Astrocyte (in vitro differentiated cells and primary cell): ENCODE measurements around the gene PLBD1. TPM values are rescaled to one million over a fixed set of nuclear protein-coding genes. Genes with fewer than 3 reads are reported as not detected.

Experiments
- DNase-seq: peaks from one replicate; pipeline ENCODE4 v3.0.0-alpha.2; 2010; ENCODE audit warnings: low read depth
- FAIRE-seq: peaks from 2 replicates; lab custom pipeline; 2011; peaks lifted over from hg19 to GRCh38; lab: Jason Lieb, UNC
- H2AFZ ChIP-seq: 2 replicates; pipeline ENCODE4 v1.6.0; 2012; ENCODE audit warnings: low read depth, low read length, inconsistent platforms
- H3K27ac ChIP-seq: 2 replicates; pipeline ENCODE4 v1.5.1; 2011; ENCODE audit warnings: low read depth, low read length, inconsistent platforms
- H3K27me3 ChIP-seq: 2 replicates; pipeline ENCODE4 v1.6.0; 2011; ENCODE audit warnings: low read length, inconsistent platforms; ENCODE audit not compliant: insufficient read depth
- H3K36me3 ChIP-seq: 2 replicates; pipeline ENCODE4 v1.5.1; 2011; ENCODE audit warnings: low read length, inconsistent platforms; ENCODE audit not compliant: insufficient read depth
- H3K4me1 ChIP-seq: 2 replicates; pipeline ENCODE4 v1.5.1; 2011; ENCODE audit warnings: low read length, inconsistent platforms; ENCODE audit not compliant: insufficient read depth
- H3K4me2 ChIP-seq: 2 replicates; pipeline ENCODE4 v1.6.0; 2012; ENCODE audit warnings: low read length, inconsistent platforms
- H3K4me3 ChIP-seq: 2 replicates; pipeline ENCODE4 v1.5.1; 2011; ENCODE audit warnings: low read depth, mild to moderate bottlenecking, low read length, inconsistent platforms; ENCODE audit not compliant: insufficient read depth
- H3K79me2 ChIP-seq: 2 replicates; pipeline ENCODE4 v1.6.0; 2012; ENCODE audit warnings: mild to moderate bottlenecking, low read length, inconsistent platforms; ENCODE audit not compliant: insufficient read depth
- H3K9ac ChIP-seq: 2 replicates; pipeline ENCODE4 v1.6.0; 2012; ENCODE audit warnings: mild to moderate bottlenecking, low read length, inconsistent platforms
- H3K9me3 ChIP-seq: 2 replicates; pipeline ENCODE4 v1.5.1; 2012; ENCODE audit warnings: low read depth, mild to moderate bottlenecking, low read length, inconsistent platforms; ENCODE audit not compliant: insufficient read depth
- H4K20me1 ChIP-seq: 2 replicates; pipeline ENCODE4 v1.6.0; 2012; ENCODE audit warnings: low read length, inconsistent platforms; ENCODE audit not compliant: insufficient read depth
- H3K27ac Mint-ChIP-seq: one replicate; pipeline ENCODE4 v1.8.0; 2021; ENCODE audit warnings: mild to moderate bottlenecking, mixed read lengths; ENCODE audit not compliant: unreplicated experiment
- H3K27me3 Mint-ChIP-seq: one replicate; pipeline ENCODE4 v1.8.0; 2021; ENCODE audit warnings: low read depth, mixed read lengths; ENCODE audit not compliant: unreplicated experiment
- H3K36me3 Mint-ChIP-seq: one replicate; pipeline ENCODE4 v1.8.0; 2021; ENCODE audit warnings: low read depth, mixed read lengths; ENCODE audit not compliant: unreplicated experiment
- H3K4me1 Mint-ChIP-seq: one replicate; pipeline ENCODE4 v1.8.0; 2021; ENCODE audit warnings: low read depth, mixed read lengths; ENCODE audit not compliant: unreplicated experiment
- H3K4me3 Mint-ChIP-seq: one replicate; pipeline ENCODE4 v1.8.0; 2021; ENCODE audit warnings: mild to moderate bottlenecking, moderate library complexity, mixed read lengths; ENCODE audit not compliant: unreplicated experiment
- H3K9me3 Mint-ChIP-seq: one replicate; pipeline ENCODE4 v1.8.0; 2021; ENCODE audit warnings: mild to moderate bottlenecking, mixed read lengths; ENCODE audit not compliant: unreplicated experiment
- EZH2 ChIP-seq: IDR thresholded peaks from 2 replicates; pipeline ENCODE4 v1.6.1; 2012; ENCODE audit warnings: mild to moderate bottlenecking, low read length, inconsistent platforms; ENCODE audit not compliant: insufficient read depth
- total RNA-seq: library from RNA; stranded (reverse); gene quantifications from 2 replicates; pipeline ENCODE4 v1.2.1, GENCODE V29; 2021
- TF ChIP-seq, protein P1 (sequence below): IDR thresholded peaks from 2 replicates; pipeline ENCODE4 v1.5.1; 2011; ENCODE audit warnings: low read depth, mild to moderate bottlenecking, inconsistent platforms, low read length, moderate library complexity; ENCODE audit not compliant: insufficient read depth

Gene PLBD1
- total RNA-seq, 1 donor from 2014 or later, result 0.57 TPM

- TF ChIP-seq, protein P1, sequence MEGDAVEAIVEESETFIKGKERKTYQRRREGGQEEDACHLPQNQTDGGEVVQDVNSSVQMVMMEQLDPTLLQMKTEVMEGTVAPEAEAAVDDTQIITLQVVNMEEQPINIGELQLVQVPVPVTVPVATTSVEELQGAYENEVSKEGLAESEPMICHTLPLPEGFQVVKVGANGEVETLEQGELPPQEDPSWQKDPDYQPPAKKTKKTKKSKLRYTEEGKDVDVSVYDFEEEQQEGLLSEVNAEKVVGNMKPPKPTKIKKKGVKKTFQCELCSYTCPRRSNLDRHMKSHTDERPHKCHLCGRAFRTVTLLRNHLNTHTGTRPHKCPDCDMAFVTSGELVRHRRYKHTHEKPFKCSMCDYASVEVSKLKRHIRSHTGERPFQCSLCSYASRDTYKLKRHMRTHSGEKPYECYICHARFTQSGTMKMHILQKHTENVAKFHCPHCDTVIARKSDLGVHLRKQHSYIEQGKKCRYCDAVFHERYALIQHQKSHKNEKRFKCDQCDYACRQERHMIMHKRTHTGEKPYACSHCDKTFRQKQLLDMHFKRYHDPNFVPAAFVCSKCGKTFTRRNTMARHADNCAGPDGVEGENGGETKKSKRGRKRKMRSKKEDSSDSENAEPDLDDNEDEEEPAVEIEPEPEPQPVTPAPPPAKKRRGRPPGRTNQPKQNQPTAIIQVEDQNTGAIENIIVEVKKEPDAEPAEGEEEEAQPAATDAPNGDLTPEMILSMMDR, result no peak
- TF ChIP-seq EZH2, result no peak
- Histone ChIP-seq H3K36me3 (no peaks in the 10 kb centered on the region), H3K4me1 (no peaks in the 10 kb centered on the region), H4K20me1 (no peaks in the 10 kb centered on the region), H3K9me3 (no peaks in the 10 kb centered on the region), H2AFZ (no peak overlapping the region), H3K9ac (no peak overlapping the region), H3K79me2 (no peaks in the 10 kb centered on the region), H3K4me3 (no peak overlapping the region), H3K27ac (no peak overlapping the region), H3K27me3 (no peaks in the 10 kb centered on the region), H3K4me2 (no peak overlapping the region)
- Mint-ChIP-seq H3K27me3 (no peaks in the 10 kb centered on the region), H3K36me3 (no peaks in the 10 kb centered on the region), H3K27ac (no peak overlapping the region), H3K4me1 (no peaks in the 10 kb centered on the region), H3K4me3 (no peak overlapping the region), H3K9me3 (peaks cover 11% of the 10 kb centered on the region)
- DNase-seq (no peak), FAIRE-seq (no peak)
Measured at GRCh38 chr12:14605401-14605989, 37.8 kb upstream of the PLBD1 start.

GRCh38 chr12:14601692-14602478 is 34.2 kb upstream of the PLBD1 start:
- no peak overlapping the region for H3K27ac ChIP-seq
- no peaks in the 10 kb centered on the region for H3K36me3 Mint-ChIP-seq
- no peak overlapping the region for H3K27ac Mint-ChIP-seq
- no peak overlapping the region for H3K9ac ChIP-seq
- no peaks in the 10 kb centered on the region for H3K4me1 Mint-ChIP-seq
- no peak overlapping the region for H3K4me3 Mint-ChIP-seq
- DNase-seq (no peak), FAIRE-seq (no peak)
- peaks cover 7% of the 10 kb centered on the region for H3K9me3 Mint-ChIP-seq
- no peaks in the 10 kb centered on the region for H3K79me2 ChIP-seq
- no peaks in the 10 kb centered on the region for H3K36me3 ChIP-seq
- no peak overlapping the region for H3K4me3 ChIP-seq
- H4K20me1 ChIP-seq, result no peaks in the 10 kb centered on the region
- H3K27me3 Mint-ChIP-seq, result no peaks in the 10 kb centered on the region
- TF ChIP-seq, protein P1, result no peak
- no peak for TF ChIP-seq EZH2
- H3K4me1 ChIP-seq, result no peaks in the 10 kb centered on the region
- H3K9me3 ChIP-seq, result no peaks in the 10 kb centered on the region
- no peak overlapping the region for H2AFZ ChIP-seq
- no peak overlapping the region for H3K4me2 ChIP-seq
- no peaks in the 10 kb centered on the region for H3K27me3 ChIP-seq

DNA sequence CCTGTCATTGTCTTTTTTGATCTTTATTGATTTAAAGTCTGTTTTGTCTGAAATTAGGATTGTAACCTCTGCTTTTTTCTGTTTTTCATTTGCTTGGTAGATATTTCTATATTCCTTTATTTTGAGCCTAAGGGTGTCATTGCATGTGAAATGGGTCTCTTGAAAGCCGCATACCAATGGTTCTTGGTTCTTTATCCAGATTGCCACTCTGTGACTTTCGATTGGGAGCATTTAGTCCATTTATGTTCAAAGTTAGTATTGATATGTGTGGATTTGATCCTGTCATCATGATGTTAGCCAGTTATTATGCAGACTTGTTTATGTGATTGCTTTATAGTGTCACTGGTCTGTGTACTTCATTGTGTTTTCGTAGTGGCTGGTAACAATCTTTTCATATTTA is 29.8 kb upstream of the PLBD1 start:
- Mint-ChIP-seq H3K27ac (no peak overlapping the region), H3K36me3 (no peaks in the 10 kb centered on the region), H3K4me3 (no peak overlapping the region), H3K4me1 (no peaks in the 10 kb centered on the region), H3K27me3 (peaks cover 2% of the 10 kb centered on the region), H3K9me3 (peaks cover 5% of the 10 kb centered on the region)
- H3K27me3 ChIP-seq, result no peaks in the 10 kb centered on the region
- H2AFZ ChIP-seq, result no peak overlapping the region
- no peak for DNase-seq
- no peaks in the 10 kb centered on the region for H3K36me3 ChIP-seq
- H3K9ac ChIP-seq, result no peak overlapping the region
- TF ChIP-seq, protein P1, result no peak
- TF ChIP-seq EZH2, result no peak
- no peak overlapping the region for H3K4me3 ChIP-seq
- no peaks in the 10 kb centered on the region for H3K79me2 ChIP-seq
- FAIRE-seq, result no peak
- no peak overlapping the region for H3K27ac ChIP-seq
- no peaks in the 10 kb centered on the region for H3K4me1 ChIP-seq
- no peaks in the 10 kb centered on the region for H3K9me3 ChIP-seq
- no peak overlapping the region for H3K4me2 ChIP-seq
- H4K20me1 ChIP-seq, result no peaks in the 10 kb centered on the region
